ENCODE results near the gene ANKRD60.

The ANKRD60 gene

GRCh38 chr20:58213121-58213520 is 15.3 kb downstream of the ANKRD60 start:
- Histone ChIP-seq H3K4me1 (ENCODE audit: control insufficient read depth in 5 of 5, insufficient read depth in 5 of 5, low read length in 5 of 5) (peaks cover 0 to 5% (median 0%) of the 10 kb centered on the region in 5 donors), H3K4me3 (ENCODE audit: low read depth in 1 of 5, low read length in 5 of 5) (no peak overlapping the region), H3K9ac (ENCODE audit: low read length in 5 of 5) (no peak overlapping the region), H3K9me3 (ENCODE audit: control insufficient read depth in 5 of 5, low read length in 5 of 5) (peaks cover 0 to 1% (median 0%) of the 10 kb centered on the region in 5 donors), H3K36me3 (ENCODE audit: control insufficient read depth in 5 of 5, insufficient read depth in 5 of 5, low read length in 5 of 5) (no peaks in the 10 kb centered on the region), H3K27ac (ENCODE audit: low read depth, low read length) (no peak overlapping the region), H3K27me3 (ENCODE audit: control insufficient read depth in 5 of 5, insufficient read depth in 4 of 5, low read length in 5 of 5) (peaks cover 0 to 25% (median 12%) of the 10 kb centered on the region in 5 donors)

- no peaks in the 10 kb centered on the region for H3K9me3 ChIP-seq (ENCODE audit: control insufficient read depth in 5 of 5, low read length in 5 of 5)
- H3K4me3 ChIP-seq (ENCODE audit: low read depth in 1 of 5, low read length in 5 of 5), result no peak overlapping the region
- H3K27me3 ChIP-seq (ENCODE audit: control insufficient read depth in 5 of 5, insufficient read depth in 4 of 5, low read length in 5 of 5), result peaks cover 0 to 24% (median 7%) of the 10 kb centered on the region in 5 donors
- H3K27ac ChIP-seq (ENCODE audit: low read depth, low read length), result no peak overlapping the region
- no peaks in the 10 kb centered on the region for H3K36me3 ChIP-seq (ENCODE audit: control insufficient read depth in 5 of 5, insufficient read depth in 5 of 5, low read length in 5 of 5)
- H3K4me1 ChIP-seq (ENCODE audit: control insufficient read depth in 5 of 5, insufficient read depth in 5 of 5, low read length in 5 of 5), result peaks cover 0 to 5% (median 0%) of the 10 kb centered on the region in 5 donors
- H3K9ac ChIP-seq (ENCODE audit: low read length in 5 of 5), result no peak overlapping the region
Observed at GRCh38 chr20:58212636-58213035, 15.8 kb downstream of the ANKRD60 start.

- Histone ChIP-seq H3K4me1 (ENCODE audit: control insufficient read depth in 5 of 5, insufficient read depth in 5 of 5, low read length in 5 of 5) (peaks cover 0 to 5% (median 0%) of the 10 kb centered on the region in 5 donors), H3K27me3 (ENCODE audit: control insufficient read depth in 5 of 5, insufficient read depth in 4 of 5, low read length in 5 of 5) (peaks cover 3 to 21% (median 5%) of the 10 kb centered on the region in 5 donors), H3K9me3 (ENCODE audit: control insufficient read depth in 5 of 5, low read length in 5 of 5) (no peaks in the 10 kb centered on the region), H3K9ac (ENCODE audit: low read length in 5 of 5) (no peak overlapping the region), H3K4me3 (ENCODE audit: low read depth in 1 of 5, low read length in 5 of 5) (no peak overlapping the region), H3K27ac (ENCODE audit: low read depth, low read length) (no peak overlapping the region), H3K36me3 (ENCODE audit: control insufficient read depth in 5 of 5, insufficient read depth in 5 of 5, low read length in 5 of 5) (no peaks in the 10 kb centered on the region)
Observed at GRCh38 chr20:58210398-58210747, 18.1 kb downstream of the ANKRD60 start.

- peaks cover 0 to 5% (median 0%) of the 10 kb centered on the region in 5 donors for H3K4me1 ChIP-seq (ENCODE audit: control insufficient read depth in 5 of 5, insufficient read depth in 5 of 5, low read length in 5 of 5)
- no peaks in the 10 kb centered on the region for H3K9me3 ChIP-seq (ENCODE audit: control insufficient read depth in 5 of 5, low read length in 5 of 5)
- H3K36me3 ChIP-seq (ENCODE audit: control insufficient read depth in 5 of 5, insufficient read depth in 5 of 5, low read length in 5 of 5), result no peaks in the 10 kb centered on the region
- H3K9ac ChIP-seq (ENCODE audit: low read length in 5 of 5), result no peak overlapping the region
- no peak overlapping the region for H3K4me3 ChIP-seq (ENCODE audit: low read depth in 1 of 5, low read length in 5 of 5)
- H3K27me3 ChIP-seq (ENCODE audit: control insufficient read depth in 5 of 5, insufficient read depth in 4 of 5, low read length in 5 of 5), result peaks cover 3 to 21% (median 5%) of the 10 kb centered on the region in 5 donors
- no peak overlapping the region for H3K27ac ChIP-seq (ENCODE audit: low read depth, low read length)
Observed at GRCh38 chr20:58209652-58210397, 18.6 kb downstream of the ANKRD60 start.

- Histone ChIP-seq H3K27ac (ENCODE audit: low read depth, low read length) (no peak overlapping the region), H3K4me1 (ENCODE audit: control insufficient read depth in 5 of 5, insufficient read depth in 5 of 5, low read length in 5 of 5) (peaks cover 0 to 5% (median 0%) of the 10 kb centered on the region in 5 donors), H3K36me3 (ENCODE audit: control insufficient read depth in 5 of 5, insufficient read depth in 5 of 5, low read length in 5 of 5) (no peaks in the 10 kb centered on the region), H3K9ac (ENCODE audit: low read length in 5 of 5) (no peak overlapping the region), H3K27me3 (ENCODE audit: control insufficient read depth in 5 of 5, insufficient read depth in 4 of 5, low read length in 5 of 5) (peaks cover 3 to 15% (median 7%) of the 10 kb centered on the region in 5 donors), H3K4me3 (ENCODE audit: low read depth in 1 of 5, low read length in 5 of 5) (no peak overlapping the region), H3K9me3 (ENCODE audit: control insufficient read depth in 5 of 5, low read length in 5 of 5) (no peaks in the 10 kb centered on the region)
Observed at GRCh38 chr20:58208944-58209343, 19.5 kb downstream of the ANKRD60 start.

GRCh38 chr20:58205850-58206249 is 22.6 kb downstream of the ANKRD60 start:
- Histone ChIP-seq H3K4me1 (ENCODE audit: control insufficient read depth in 5 of 5, insufficient read depth in 5 of 5, low read length in 5 of 5) (peaks cover 0 to 5% (median 0%) of the 10 kb centered on the region in 5 donors), H3K9me3 (ENCODE audit: control insufficient read depth in 5 of 5, low read length in 5 of 5) (no peaks in the 10 kb centered on the region), H3K27me3 (ENCODE audit: control insufficient read depth in 5 of 5, insufficient read depth in 4 of 5, low read length in 5 of 5) (peaks cover 3 to 14% (median 6%) of the 10 kb centered on the region in 5 donors), H3K27ac (ENCODE audit: low read depth, low read length) (no peak overlapping the region), H3K4me3 (ENCODE audit: low read depth in 1 of 5, low read length in 5 of 5) (no peak overlapping the region), H3K9ac (ENCODE audit: low read length in 5 of 5) (no peak overlapping the region), H3K36me3 (ENCODE audit: control insufficient read depth in 5 of 5, insufficient read depth in 5 of 5, low read length in 5 of 5) (no peaks in the 10 kb centered on the region)

GRCh38 chr20:58202044-58202443 is 26.4 kb downstream of the ANKRD60 start:
- H3K36me3 ChIP-seq (ENCODE audit: control insufficient read depth in 5 of 5, insufficient read depth in 5 of 5, low read length in 5 of 5), result no peaks in the 10 kb centered on the region
- H3K9ac ChIP-seq (ENCODE audit: low read length in 5 of 5), result no peak overlapping the region
- no peak overlapping the region for H3K27ac ChIP-seq (ENCODE audit: low read depth, low read length)
- H3K27me3 ChIP-seq (ENCODE audit: control insufficient read depth in 5 of 5, insufficient read depth in 4 of 5, low read length in 5 of 5), result peaks cover 0 to 10% (median 0%) of the 10 kb centered on the region in 5 donors
- H3K4me1 ChIP-seq (ENCODE audit: control insufficient read depth in 5 of 5, insufficient read depth in 5 of 5, low read length in 5 of 5), result peaks cover 0 to 5% (median 0%) of the 10 kb centered on the region in 5 donors
- H3K4me3 ChIP-seq (ENCODE audit: low read depth in 1 of 5, low read length in 5 of 5), result no peak overlapping the region
- H3K9me3 ChIP-seq (ENCODE audit: control insufficient read depth in 5 of 5, low read length in 5 of 5), result no peaks in the 10 kb centered on the region

- Histone ChIP-seq H3K36me3 (ENCODE audit: control insufficient read depth in 5 of 5, insufficient read depth in 5 of 5, low read length in 5 of 5) (no peaks in the 10 kb centered on the region), H3K27ac (ENCODE audit: low read depth, low read length) (no peak overlapping the region), H3K27me3 (ENCODE audit: control insufficient read depth in 5 of 5, insufficient read depth in 4 of 5, low read length in 5 of 5) (peaks cover 0 to 10% (median 0%) of the 10 kb centered on the region in 5 donors)
Observed at GRCh38 chr20:58201616-58202015, 26.8 kb downstream of the ANKRD60 start.

GRCh38 chr20:58199469-58199868 is 29.0 kb downstream of the ANKRD60 start:
- Histone ChIP-seq H3K9ac (ENCODE audit: low read length in 5 of 5) (no peak overlapping the region), H3K4me3 (ENCODE audit: low read depth in 1 of 5, low read length in 5 of 5) (no peak overlapping the region), H3K27ac (ENCODE audit: low read depth, low read length) (no peak overlapping the region), H3K4me1 (ENCODE audit: control insufficient read depth in 5 of 5, insufficient read depth in 5 of 5, low read length in 5 of 5) (peaks cover 0 to 5% (median 0%) of the 10 kb centered on the region in 5 donors), H3K9me3 (ENCODE audit: control insufficient read depth in 5 of 5, low read length in 5 of 5) (no peaks in the 10 kb centered on the region), H3K27me3 (ENCODE audit: control insufficient read depth in 5 of 5, insufficient read depth in 4 of 5, low read length in 5 of 5) (peaks cover 0 to 6% (median 0%) of the 10 kb centered on the region in 5 donors), H3K36me3 (ENCODE audit: control insufficient read depth in 5 of 5, insufficient read depth in 5 of 5, low read length in 5 of 5) (no peaks in the 10 kb centered on the region)

More at GRCh38 chr20:58201616-58202015, 26.8 kb downstream of the ANKRD60 start:
- Histone ChIP-seq H3K9ac (ENCODE audit: low read length in 5 of 5) (no peak overlapping the region), H3K4me3 (ENCODE audit: low read depth in 1 of 5, low read length in 5 of 5) (no peak overlapping the region), H3K9me3 (ENCODE audit: control insufficient read depth in 5 of 5, low read length in 5 of 5) (no peaks in the 10 kb centered on the region), H3K4me1 (ENCODE audit: control insufficient read depth in 5 of 5, insufficient read depth in 5 of 5, low read length in 5 of 5) (peaks cover 0 to 5% (median 0%) of the 10 kb centered on the region in 5 donors)

GRCh38 chr20:58198901-58199355 is 29.5 kb downstream of the ANKRD60 start:
- peaks cover 0 to 5% (median 0%) of the 10 kb centered on the region in 5 donors for H3K4me1 ChIP-seq (ENCODE audit: control insufficient read depth in 5 of 5, insufficient read depth in 5 of 5, low read length in 5 of 5)
- no peaks in the 10 kb centered on the region for H3K36me3 ChIP-seq (ENCODE audit: control insufficient read depth in 5 of 5, insufficient read depth in 5 of 5, low read length in 5 of 5)
- H3K27me3 ChIP-seq (ENCODE audit: control insufficient read depth in 5 of 5, insufficient read depth in 4 of 5, low read length in 5 of 5), result peaks cover 0 to 4% (median 0%) of the 10 kb centered on the region in 5 donors
- no peak overlapping the region for H3K9ac ChIP-seq (ENCODE audit: low read length in 5 of 5)
- no peaks in the 10 kb centered on the region for H3K9me3 ChIP-seq (ENCODE audit: control insufficient read depth in 5 of 5, low read length in 5 of 5)
- no peak overlapping the region for H3K27ac ChIP-seq (ENCODE audit: low read depth, low read length)
- H3K4me3 ChIP-seq (ENCODE audit: low read depth in 1 of 5, low read length in 5 of 5), result no peak overlapping the region

Data from subcutaneous abdominal adipose tissue (tissue), 5 donors.